Measurements from ENCODE around the gene CALML3.

CALML3 gene

GRCh38 chr10:5508161-5508604 is 16.6 kb upstream of the CALML3 start:
- no peak for DNase-seq

- DNase-seq, result no peak
These were observed 16.0 kb upstream of the CALML3 start for GRCh38 chr10:5508786-5509185.

GRCh38 chr10:5509236-5509635 is 15.5 kb upstream of the CALML3 start:
- no peak for DNase-seq

GRCh38 chr10:5509691-5510090 is 15.1 kb upstream of the CALML3 start:
- no peak for DNase-seq

GRCh38 chr10:5510281-5511072 is 14.3 kb upstream of the CALML3 start:
- no peak for DNase-seq

GRCh38 chr10:5511231-5511884 is 13.4 kb upstream of the CALML3 start:
- no peak for DNase-seq

- no peak for DNase-seq
These were observed 12.9 kb upstream of the CALML3 start for GRCh38 chr10:5511885-5512280.

GRCh38 chr10:5512331-5512730 is 12.4 kb upstream of the CALML3 start:
- DNase-seq, result no peak

GRCh38 chr10:5512881-5513612 is 11.7 kb upstream of the CALML3 start:
- DNase-seq, result no peak

GRCh38 chr10:5514226-5514850 is 10.4 kb upstream of the CALML3 start:
- no peak for DNase-seq

GRCh38 chr10:5515948-5516761 is 8.6 kb upstream of the CALML3 start:
- no peak for DNase-seq

GRCh38 chr10:5517546-5517945 is 7.2 kb upstream of the CALML3 start:
- no peak for DNase-seq

GRCh38 chr10:5518143-5518542 is 6.6 kb upstream of the CALML3 start:
- DNase-seq, result no peak

- DNase-seq, result no peak
These were observed 5.7 kb upstream of the CALML3 start for GRCh38 chr10:5519054-5519453.

- no peak for DNase-seq
These were observed 1.7 kb upstream of the CALML3 start for GRCh38 chr10:5522913-5523560.

- DNase-seq, result no peak
These were observed 776 bp upstream of the CALML3 start for GRCh38 chr10:5523796-5524574.

GRCh38 chr10:5525561-5526341 is 990 bp downstream of the CALML3 start:
- DNase-seq, result no peak

- no peak for DNase-seq
These were observed 2.0 kb downstream of the CALML3 start for GRCh38 chr10:5526691-5527331.

GRCh38 chr10:5527332-5528200 is 2.8 kb downstream of the CALML3 start:
- no peak for DNase-seq
